Stimulated activated CD8-positive, alpha-beta memory T cell treated with anti-CD3 and anti-CD28 coated beads, Interleukin-15, amount 100 ng/mL, for 4 hours (primary cell): Measurements from ENCODE around the gene CD34.

ENCODE experiments used
- DNase-seq, 2 donors: peaks; one replicate each; pipeline ENCODE4 v3.0.0-alpha.2; 2020; ENCODE audit warnings: low read depth in 2 of 2

Gene CD34

DNA sequence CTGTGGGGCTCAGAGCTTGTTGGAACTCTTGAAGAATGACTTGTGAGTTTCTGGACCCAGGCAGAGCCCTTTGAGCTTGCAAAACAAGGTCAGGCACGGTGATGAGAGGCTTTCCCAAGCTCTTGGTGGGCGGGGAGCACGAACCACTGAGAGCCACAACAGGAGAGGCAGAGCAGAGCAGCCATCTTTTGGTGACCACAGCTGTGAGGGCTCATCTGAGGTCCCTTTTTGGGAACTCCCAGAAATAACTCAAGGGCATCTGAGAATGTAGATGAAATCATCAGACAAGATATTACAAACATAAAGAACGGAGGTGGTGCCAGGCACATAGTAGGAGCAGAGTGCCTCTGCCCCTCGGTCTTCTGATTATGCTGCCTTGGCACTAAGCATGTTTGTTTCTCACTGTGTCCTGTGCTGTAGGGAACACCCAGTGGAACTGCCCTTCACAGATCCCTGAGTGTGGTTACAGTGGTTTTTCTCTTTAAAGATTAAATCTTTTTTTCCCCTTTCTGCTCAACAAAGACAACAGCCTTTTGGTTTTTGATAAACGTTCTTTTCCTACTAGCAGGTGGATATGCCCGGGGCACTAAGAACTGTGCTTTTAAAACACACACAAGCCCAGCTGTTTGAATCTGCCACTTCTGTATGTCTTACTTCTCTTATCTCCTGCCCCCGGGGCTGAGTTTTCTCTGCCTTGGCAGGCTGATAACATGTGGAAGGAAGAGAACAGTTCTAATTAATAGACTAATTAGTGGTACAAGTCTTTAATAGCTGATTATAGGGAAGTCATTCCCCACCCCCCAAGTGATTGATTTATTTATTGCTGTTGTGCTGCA lies 37.7 kb downstream of the CD34 start:
- DNase-seq: no peak

DNA sequence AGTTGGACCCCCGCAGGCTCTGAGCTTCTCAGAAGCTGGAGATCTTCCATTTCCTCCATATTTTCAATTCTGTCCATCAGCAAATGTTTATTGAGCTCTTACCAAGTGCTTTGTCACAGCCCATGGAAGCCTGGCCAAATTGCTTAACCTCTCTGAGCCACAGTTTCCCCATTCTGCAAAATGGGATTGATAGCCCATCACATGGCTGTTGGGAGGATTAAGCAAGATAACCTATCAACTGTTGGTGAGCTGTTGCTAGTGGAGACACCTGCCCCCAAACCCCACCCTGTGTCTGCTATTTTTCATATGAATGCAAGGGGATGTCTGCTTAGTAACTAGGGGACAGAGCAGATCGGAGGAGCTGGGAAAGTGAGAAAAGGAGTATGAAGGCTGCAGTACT lies 38.3 kb downstream of the CD34 start:
- DNase-seq: no peak

DNA sequence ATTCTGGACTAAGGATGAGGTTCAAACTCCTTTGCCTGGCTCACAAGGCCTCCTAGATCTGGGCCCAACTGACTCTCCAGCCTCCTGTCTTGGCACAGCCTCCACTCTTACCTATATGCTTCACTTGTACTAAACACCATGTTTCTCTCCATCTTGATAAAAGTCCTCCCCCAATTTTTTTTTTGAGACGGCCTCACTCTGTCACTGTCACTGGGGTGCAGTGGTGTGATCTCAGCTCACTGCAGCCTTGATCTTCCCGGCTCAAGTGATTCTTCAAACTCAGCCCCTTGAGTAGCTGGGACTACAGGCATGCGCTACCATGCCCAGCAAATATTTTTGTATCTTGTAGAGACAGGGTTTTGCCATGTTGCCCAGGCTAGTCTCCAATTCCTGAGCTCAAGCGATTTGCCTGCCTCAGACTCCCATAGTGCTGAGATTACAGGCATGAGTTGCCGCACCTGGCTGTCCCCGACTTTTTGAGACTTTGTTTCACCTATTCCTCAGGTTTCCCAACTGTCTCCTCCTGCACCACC lies 39.7 kb downstream of the CD34 start:
- no peak for DNase-seq

DNA sequence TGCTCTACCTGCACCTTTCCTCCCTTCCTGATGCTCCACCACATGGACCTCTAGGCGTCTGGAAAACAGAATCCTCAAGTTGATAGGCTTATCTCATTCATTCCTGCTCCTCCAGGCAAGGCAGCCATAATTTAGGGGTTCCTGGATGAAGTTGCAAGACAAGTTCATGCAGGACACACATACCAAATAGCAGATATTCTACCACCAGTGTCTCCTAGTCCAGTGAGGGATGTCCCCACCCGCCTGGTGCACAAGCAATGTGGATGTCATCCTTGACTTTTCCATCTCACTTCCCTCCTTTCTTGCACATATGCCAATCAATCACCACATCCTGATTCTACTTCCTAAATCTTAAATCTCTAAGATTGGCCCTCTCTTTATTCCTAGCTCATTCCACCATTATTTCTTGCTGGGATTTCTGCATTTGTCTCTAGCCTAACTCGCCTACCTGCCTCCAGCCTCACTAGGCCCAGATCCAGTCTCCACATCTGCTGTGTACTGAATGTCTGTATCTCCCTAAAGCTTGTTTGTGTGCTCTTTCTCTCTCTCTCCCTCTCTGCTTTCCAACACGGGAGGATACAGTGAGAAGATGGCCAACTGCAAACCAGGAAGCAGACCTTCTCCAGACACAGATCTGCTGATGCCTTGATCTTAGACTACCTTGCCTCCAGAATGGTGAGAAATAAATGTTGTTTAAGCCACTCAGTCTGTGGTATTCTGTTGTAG lies 40.5 kb downstream of the CD34 start:
- no peak for DNase-seq

DNA sequence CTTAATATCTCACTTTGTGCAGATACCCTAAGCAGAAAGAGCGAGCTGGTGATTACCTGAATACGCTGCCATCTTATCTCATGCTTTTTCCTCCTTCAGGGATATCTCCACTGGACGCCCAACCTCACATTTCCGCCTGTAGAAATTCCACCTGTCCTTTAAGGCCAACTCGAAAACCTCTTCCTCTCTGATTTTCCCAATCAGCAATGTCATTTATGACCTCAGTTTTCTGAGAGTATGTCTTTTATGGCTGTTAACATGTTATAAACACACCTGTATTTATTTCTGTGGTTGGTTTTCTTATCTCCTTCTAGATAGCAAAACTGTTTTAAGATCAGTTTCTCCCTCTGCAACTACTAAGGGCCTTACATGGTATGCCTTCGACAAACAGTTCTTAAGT lies 41.1 kb downstream of the CD34 start:
- DNase-seq: no peak

DNA sequence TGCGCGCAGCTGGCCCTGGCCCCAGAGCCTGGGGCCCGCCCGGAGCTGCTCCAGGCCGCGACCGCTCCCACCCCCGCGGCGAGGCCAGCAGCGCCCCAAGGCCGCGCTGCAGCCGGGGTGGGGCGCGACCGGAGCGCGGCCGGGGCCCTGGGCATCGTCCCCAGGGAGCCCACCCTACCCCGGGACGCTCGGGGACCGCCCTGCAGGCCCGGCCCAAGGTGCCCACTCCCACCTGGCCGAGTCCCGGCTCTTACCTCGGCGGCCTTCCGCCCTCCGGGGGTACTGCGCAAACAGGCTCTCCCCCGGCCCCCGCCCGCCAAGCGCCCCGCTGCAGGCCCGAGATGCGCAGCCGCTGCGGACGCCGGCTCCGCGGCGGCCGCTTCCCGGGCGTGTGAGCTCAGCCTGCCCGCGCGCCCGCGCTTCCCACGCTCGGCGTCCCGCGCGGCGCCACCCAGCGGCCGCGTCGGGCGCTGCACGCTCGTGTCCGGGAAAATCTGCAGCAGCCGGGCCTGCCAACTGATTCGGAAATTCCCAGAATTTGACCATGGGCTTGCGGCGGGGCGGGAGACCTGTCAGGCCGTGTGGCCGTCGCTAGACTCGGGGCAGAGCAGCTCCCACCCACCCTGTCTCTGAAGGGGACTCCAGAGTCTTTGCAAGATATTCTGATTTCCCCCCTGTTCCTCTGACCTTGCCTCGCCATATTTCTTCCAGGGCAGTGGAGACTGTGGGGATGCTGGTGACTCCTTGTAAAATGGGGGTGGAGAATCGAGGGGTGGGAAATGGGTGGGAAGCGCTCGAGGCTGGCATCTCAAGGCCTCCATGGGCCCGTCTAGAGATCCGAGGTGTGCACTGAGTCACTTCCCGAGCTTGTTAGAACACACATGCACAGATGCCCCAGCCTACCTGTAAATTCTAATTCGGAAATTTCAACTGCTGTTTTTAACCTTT lies 41.9 kb downstream of the CD34 start:
- peak in 1 of 2 donors; percentile 39 for DNase-seq

DNA sequence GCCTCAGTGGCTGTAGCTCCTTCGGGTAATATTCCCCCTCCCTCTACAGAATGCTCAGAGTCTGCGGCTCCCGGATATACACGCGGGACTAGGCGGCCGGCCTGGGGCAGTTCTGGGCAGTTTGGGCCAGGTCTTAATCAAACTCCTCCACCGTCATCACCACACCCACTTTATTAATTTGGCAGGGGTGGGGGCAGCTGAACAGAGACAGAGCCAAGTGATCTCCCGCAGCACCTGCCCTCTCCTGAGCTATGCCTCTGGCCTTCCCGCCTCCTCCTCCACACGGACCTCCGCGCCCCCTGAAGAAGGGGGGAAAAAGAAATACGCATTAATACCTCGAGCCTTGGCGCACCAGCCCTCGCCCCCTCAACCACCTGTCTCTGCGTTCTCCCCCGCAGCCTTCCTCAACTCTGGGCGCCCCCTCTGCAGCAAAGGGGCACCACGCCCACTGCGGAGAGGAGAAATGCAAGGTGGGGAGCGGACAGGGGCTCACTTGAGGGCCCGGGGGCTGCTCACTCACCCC lies 42.6 kb downstream of the CD34 start:
- DNase-seq: no peak

DNA sequence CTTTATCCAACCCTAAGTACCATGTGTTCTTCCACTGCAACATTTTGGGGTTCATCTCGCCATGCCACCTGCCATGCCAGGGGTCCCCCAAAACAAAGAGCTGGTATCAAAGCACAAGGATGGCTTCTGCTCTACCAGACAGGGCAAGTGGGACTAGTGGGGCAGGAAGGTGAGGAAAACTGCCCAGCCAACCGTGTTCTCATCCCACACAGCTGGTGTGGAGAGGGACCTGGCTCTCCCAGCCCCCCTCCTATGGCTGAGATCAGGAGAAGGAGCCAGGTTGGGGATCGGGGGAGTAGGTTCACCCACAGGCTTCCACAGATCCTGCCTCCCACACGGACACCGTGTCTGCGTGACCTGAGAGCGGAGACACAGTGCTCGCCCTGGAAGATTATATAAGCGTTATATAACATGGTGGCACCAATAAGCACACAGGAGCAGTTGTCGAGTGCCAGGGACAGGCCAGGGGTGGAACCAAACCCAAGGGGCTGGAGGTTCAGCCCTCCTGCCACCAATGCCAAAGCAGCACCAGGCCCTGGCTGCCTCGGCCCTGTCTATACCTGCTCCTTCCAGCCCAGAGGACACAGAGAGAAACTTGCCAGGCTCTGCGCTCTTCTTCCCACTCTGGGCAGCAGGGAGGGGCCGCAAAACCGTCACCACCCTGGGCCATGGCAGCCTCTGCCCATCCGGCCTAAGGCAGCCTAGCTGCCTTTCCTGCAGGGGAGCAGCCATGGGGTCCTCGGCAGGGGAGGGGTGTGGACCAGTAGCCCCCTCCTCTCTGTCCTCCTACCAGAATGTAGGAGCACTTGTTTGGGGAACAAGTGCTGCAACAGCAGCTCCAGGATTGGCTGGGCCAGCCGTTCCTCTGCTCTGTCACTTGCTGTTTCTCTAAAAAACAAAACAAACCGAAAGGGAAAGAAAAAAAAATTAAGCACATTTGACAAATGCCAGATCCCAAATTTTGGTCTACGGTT lies 43.5 kb downstream of the CD34 start:
- no peak for DNase-seq

DNA sequence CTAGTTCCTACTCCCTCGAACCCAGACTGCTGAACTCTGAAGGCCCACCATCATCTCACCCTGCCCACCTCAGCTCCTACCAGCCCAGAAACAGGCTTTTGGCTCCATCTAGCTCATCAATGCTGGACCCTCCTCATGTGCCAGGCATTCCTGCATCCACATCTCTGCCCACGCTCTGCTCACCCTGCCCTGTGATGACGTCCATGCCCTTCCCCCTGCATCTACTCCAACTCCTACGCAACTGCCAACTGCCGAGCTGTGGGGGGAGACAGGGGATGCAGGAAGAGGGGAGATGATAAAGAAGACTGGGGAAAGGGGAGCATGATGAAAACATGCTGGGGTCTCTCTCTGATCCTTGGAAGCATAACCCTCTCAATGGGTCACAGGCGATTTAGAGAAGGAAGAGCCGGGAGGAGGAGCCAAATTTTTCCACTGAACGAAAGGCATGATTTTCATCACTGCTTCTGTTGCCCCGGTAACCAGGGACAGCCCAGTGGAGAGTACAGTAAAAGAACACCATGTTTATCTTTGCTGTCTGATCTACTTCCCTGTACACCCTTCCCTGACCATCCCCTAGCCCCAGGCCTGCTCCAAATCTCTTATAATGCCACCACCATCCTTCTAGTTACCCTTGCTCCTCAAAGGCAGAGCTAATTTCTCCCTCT lies 44.3 kb downstream of the CD34 start:
- DNase-seq: no peak

DNA sequence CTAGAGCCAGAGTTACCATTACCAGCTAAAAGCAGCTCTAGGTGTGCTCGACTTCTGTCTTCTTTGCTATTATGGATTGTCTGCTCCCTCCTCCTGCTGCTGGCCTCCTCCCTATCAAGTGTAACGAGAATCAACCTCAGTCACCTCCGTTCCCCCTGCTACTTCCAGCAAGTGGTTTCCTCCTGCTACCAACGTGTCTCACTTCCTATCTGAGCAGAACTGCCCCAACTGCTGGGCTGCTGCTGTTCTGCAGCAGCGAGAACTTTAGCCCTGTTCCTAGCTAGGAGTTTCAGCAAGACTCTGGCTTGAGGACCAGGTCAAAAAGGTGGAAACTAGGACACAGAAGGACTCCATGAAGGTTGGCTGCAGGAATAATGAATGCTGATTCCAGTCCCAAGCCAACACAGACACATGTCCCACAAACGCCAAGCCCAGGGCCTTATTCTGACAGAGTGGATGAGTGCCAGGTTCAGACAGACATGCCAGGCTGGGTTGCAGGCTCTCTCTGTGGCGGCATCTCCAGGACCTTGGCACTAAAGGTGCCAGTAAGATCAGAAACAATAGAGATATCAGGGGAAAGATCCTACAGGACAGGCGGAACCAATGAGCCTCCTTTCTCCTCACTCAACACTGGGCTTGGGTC lies 46.9 kb downstream of the CD34 start:
- no peak for DNase-seq

DNA sequence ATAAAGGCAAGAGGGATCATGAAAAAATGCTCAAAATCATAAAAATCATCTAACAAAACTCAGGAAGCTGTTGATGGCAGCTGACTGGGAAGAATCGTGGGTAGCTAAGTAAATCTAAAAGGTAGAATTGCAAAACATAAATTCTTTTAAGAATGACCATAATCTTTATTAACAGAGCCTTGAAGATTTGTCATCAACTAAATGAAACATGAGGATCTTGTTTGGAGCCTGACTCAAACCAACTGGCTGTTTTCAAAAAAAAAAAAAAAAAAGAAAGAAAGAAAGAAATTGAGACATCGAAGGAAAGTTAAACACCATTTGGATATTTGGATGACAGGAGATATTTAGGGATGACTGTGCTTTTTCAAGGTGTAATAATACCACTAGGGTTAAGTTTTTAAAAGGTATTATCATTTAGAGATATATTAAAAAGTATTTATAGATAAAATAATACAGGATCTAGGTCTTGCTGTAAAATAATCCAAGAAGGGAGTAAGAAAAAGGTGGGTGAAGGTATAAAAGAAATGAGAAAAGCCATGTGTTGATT lies 48.6 kb downstream of the CD34 start:
- no peak for DNase-seq

DNA sequence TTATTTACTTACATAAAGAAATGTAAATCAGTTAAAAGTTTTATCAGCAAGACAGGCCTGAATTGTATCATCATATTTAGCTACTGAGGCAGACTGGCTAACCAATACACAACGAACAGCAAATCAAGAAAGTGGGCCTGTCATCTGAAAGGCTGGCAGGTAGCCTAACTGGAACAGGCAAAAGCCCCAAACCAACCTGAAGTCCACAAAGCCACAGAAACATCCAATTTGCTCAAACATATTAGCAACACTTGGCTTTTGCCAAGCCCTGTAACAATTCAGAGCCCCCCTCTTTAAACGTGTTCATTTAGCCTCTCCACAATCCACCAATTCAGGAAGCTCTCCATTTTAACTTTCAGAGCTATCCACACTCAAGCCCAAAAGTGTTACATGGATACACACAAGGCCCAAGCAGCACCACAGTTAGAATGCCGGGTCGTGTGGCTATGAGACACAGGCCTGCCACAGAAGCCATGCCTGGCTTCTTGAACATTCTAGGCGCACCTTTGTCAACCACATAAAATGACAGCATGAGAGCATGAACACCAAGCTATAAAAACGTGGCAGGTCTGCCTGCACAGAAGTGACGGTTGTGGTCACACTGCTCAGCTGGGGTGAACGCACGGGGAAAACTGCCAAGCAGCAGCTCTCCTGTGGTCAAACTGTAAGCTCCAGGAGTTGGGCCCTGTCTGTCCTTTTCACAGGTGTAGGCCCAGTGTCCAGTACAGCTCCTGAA lies 49.3 kb downstream of the CD34 start:
- DNase-seq: no peak

DNA sequence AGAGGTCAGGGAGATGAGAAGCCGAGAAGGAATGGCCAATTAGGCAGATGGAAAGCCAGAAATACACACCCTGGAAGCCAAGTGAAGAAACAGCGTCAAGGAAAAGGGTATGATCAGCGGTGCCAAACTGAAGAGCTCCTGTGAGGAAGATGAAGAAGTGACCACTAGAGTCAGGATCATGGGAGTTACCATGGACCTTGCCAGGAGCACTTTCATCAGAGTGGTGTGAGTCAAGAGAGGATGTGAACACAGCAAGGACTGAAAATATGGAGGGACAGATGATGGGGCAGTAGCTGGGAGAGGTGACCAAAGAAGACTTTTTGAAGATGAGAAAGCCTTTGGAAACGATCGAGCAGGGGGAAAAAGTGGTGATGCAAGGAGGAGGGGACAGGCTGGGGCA lies 50.4 kb downstream of the CD34 start:
- DNase-seq: no peak

DNA sequence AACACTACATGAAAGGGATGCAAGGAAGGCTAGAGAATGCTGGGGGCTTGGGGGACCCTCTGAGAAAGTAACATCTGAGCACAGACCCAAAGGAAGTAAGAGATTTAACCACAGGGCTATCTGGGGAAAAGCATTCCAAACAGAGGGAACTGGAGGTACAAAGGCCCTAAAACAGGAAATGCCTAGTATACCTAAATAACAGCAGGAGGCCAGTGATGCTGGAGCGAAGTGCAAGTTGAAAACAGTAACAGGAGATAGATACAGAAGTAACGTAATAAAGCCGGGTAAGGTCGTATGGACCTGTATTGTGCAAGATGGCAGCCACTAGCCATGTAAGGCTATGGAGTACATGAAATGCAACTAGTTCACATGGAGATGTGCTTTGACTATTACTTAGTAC lies 52.1 kb downstream of the CD34 start:
- DNase-seq: no peak

DNA sequence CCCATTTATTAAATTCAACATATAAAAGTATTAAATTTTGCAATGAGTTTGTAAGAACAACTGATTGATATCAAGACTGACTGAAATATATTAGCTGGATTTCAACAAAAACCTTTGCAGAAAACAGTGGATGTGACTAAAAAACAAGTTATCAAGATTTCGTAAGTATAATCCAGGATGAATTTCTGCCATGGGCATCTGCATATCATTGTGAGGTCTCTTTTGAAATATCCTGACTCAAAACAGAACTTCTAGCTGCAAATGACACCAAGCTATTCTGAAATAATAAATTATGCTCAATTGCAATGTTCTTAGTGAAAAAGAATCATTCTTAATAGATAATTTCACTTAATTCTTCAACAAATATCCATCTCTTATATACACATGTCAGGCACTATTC lies 52.6 kb downstream of the CD34 start:
- no peak for DNase-seq

DNA sequence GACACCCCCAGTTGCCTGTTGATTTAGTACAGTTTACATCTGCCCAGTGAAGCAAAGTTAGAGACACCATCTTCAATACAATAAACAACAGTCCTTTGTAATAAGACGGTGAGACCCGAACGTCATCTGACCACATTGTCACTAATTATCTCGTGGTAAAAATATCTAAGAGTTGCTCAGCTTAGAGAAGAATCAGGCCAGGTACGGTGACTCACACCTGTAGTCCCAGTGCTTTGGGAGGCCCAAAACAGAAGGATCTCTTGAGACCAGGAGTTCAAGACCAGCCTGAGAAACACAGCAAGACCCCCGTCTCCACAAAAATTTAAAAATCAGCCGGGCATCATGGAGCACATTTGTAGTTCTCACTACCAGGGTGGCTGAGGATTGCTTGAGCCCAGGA lies 53.5 kb downstream of the CD34 start:
- DNase-seq: no peak

DNA sequence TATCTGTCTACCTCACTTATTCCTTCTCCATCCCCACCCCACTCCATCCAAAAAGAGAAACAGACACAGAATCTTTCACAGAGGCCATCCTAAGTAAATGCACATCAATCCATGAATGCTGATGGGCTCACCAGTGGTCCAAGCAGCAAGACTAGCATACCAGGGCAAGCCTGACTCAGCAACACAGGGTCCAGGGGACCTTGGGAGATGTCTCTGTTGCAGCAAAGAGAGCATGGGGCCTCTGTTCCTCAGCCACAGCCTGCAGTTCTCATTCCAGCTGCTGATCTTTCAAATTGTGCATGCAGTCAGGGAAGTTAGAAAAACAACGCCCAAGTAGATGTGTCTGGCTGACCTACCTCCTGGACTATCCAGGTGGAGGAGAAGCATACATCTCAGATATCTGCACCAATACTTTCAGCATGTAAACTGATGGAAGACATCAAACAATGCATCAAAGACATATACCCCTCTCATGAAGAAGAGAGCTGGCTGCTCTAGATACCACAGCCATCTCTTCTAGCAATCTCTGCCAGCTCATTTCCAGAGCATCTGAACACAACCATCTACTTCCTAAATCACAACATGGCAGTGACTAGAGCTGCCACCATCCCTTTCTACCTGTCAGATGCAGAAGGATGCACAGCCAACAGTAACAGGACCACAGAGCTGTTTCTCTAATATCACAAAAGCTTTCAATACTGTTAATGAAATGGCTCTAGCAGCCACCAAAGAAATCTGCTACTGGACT lies 54.5 kb downstream of the CD34 start:
- no peak for DNase-seq

DNA sequence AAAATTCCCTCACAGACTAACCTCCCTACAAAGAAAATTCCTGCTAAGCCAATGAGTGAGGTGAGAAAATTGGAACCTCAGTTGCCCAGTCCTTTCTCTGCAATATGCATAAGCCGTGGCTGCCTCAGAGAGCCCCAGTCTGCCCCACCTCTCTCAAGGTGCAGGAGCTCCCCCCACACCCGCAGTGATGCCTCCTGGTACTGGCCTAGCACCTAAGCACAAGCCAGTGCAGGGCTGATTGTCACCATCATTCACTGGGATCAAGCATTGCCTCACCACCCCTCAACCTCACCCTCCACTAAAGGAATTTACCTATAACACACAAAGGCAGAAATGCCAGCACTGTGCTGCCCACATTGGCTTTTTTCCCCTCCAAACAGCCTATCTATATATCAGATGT lies 56.9 kb downstream of the CD34 start:
- DNase-seq: no peak
